HAP-1 (cell line): ENCODE measurements around the gene EIF4EBP2.
A peak's percentile ranks its signal among the peaks of the same experiment; 100 is the strongest.

ENCODE experiments used
- DNase-seq, 2 experiments: peaks; one replicate each; pipeline ENCODE4 v3.0.0-alpha.2; 2016 to 2020; ENCODE audit warnings: low spot score in 2 of 2
- H3K27me3 ChIP-seq: fragments of 250-450 bp; sonication (Bioruptor Pico); 2 replicates; pipeline ENCODE4 v1.5.1; 2020; ENCODE audit warnings: low read depth, mild to moderate bottlenecking, moderate library complexity
- H3K36me3 ChIP-seq: fragments of 250-450 bp; sonication (Bioruptor Pico); replicated peaks from 2 replicates; pipeline ENCODE4 v1.5.1; 2020; ENCODE audit warnings: mild to moderate bottlenecking
- H3K4me1 ChIP-seq: fragments of 250-450 bp; sonication (Bioruptor Pico); 2 replicates; pipeline ENCODE4 v1.5.1; 2020; ENCODE audit warnings: mild to moderate bottlenecking
- H3K4me3 ChIP-seq: fragments of 250-450 bp; sonication (Bioruptor Pico); 2 replicates; pipeline ENCODE4 v1.5.1; 2020; ENCODE audit warnings: mild to moderate bottlenecking, moderate library complexity
- H3K9me3 ChIP-seq: fragments of 250-450 bp; sonication (Bioruptor Pico); 2 replicates; pipeline ENCODE4 v1.5.1; 2020; ENCODE audit warnings: mild to moderate bottlenecking, moderate library complexity
- in situ Hi-C: fragments of 300-500 bp; cut with MboI; formaldehyde crosslinking; loops from 3 replicates; pipeline ENCODE4 v1.14.3; 2020; ENCODE audit warnings: low sequenced_read_pairs, inconsistent platforms, mixed read lengths

EIF4EBP2 gene

DNA sequence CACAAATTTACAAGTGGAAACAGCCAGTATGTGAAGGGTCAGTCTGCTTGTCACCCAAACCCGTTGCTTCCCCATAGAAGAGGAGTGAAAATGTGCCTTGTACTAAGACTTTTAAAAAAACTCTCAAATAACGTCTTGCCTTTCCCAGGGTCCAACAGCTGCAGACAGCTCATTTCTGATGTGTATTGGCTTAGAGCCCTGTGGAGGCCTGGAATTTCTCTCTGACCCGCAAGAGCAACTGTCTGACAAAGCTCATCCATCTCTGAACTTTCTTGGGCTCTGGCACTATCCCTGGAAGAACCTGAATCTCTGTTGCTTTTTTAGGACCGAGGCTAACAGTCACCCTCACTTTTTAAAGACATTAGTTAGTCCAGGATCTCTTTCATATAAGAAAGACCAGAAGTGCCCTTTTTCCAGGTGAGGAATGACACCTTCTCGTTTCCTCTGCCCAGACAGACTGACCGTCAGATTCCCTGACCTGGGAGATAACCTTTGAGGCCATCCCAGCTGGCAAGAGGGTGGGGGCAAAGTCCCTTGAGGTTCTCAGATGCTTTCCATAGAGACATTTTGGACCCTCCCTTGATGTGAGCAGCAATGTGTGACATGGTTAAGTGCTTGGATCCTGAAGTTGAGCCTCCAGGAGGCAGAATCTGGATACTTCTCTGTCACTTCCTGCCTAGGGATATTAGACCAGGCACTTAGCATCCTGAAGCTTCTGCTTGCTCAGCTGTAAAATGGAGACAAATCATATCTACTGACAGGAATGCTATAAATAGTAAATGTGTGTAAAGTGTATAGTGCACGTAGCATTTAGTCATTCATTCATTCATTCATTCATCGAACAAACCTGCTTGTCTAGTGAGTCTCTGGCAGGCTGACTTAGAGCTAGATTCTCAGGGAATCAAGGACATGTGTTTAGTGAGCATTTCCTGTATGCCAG is 42.0 kb downstream of the EIF4EBP2 start:
- no peaks in the 10 kb centered on the region for H3K4me1 ChIP-seq
- peaks cover 15% of the 10 kb centered on the region for H3K27me3 ChIP-seq
- H3K4me3 ChIP-seq: no peak overlapping the region
- in situ Hi-C loops: no loop called here
- DNase-seq: no peak
- H3K36me3 ChIP-seq: no peaks in the 10 kb centered on the region
- no peaks in the 10 kb centered on the region for H3K9me3 ChIP-seq

DNA sequence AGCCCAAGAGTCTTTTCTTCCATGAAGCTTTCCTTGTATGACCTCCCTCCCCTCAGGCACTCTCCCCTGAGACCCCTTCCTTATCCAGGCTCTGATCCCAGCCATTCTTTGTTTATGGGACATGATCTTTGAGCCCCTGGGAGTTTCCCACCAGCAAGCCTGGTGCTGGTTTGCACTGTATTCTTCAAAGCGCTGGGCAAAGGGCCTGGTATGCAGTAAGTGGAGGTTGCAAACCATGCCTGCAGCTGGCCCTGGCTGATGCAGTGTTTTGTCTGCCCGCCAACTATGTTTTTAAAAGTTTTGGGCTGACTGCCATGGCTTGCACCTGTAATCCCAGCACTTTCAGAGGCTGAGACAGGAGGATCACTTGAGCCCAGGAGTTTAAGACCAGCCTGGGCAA is 44.3 kb downstream of the EIF4EBP2 start:
- DNase-seq: no peak
- in situ Hi-C loops: no loop called here
- Histone ChIP-seq H3K4me3 (no peak overlapping the region), H3K27me3 (no peaks in the 10 kb centered on the region), H3K4me1 (no peaks in the 10 kb centered on the region), H3K36me3 (no peaks in the 10 kb centered on the region), H3K9me3 (no peaks in the 10 kb centered on the region)

DNA sequence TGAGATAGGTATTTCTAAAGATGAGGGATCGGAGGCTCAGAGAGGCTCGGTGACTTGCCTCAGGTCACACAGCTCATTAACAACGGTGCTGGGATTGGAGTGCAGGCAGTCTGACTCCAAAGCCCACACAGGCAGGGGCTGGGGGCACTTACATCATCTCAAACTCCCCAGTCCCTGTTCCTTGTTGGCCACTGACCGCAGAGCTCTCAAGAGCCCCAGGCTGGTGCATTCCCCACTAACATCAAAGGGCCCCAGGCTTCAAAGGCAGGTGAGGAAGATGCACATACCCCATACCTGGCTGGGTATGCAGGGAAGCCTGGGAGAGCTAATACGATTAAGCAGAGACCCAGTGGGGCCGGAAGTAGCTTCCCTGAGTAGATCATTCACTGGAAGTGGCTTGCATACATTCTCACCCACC is 51.3 kb downstream of the EIF4EBP2 start:
- Histone ChIP-seq H3K9me3 (no peaks in the 10 kb centered on the region), H3K36me3 (no peaks in the 10 kb centered on the region), H3K4me3 (no peak overlapping the region), H3K27me3 (no peaks in the 10 kb centered on the region), H3K4me1 (peaks cover 10% of the 10 kb centered on the region)
- in situ Hi-C loops: no loop called here
- no peak for DNase-seq

DNA sequence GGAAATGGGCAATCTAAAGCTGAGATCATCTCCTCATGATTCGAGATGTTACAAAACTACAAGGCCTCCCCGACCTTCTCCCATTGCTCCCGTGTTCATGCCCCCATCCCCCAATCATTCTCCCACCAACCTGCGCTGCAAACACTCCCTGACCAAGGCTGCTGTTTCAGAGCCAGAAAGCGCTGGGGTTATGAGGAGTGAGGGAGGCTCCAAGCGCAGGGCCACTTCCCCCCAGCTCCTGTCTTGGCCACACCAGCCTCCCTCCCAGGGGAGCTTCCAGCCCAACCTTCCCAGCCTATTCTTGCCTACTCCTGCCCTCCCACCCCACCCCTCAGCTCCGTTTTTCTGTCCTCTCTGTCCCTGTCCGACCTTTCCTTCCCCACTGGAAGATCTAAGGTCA is 52.2 kb downstream of the EIF4EBP2 start:
- H3K4me1 ChIP-seq: peaks cover 10% of the 10 kb centered on the region
- no peaks in the 10 kb centered on the region for H3K36me3 ChIP-seq
- DNase-seq: no peak
- H3K27me3 ChIP-seq: no peaks in the 10 kb centered on the region
- in situ Hi-C loops: no loop called here
- no peaks in the 10 kb centered on the region for H3K9me3 ChIP-seq
- H3K4me3 ChIP-seq: no peak overlapping the region

DNA sequence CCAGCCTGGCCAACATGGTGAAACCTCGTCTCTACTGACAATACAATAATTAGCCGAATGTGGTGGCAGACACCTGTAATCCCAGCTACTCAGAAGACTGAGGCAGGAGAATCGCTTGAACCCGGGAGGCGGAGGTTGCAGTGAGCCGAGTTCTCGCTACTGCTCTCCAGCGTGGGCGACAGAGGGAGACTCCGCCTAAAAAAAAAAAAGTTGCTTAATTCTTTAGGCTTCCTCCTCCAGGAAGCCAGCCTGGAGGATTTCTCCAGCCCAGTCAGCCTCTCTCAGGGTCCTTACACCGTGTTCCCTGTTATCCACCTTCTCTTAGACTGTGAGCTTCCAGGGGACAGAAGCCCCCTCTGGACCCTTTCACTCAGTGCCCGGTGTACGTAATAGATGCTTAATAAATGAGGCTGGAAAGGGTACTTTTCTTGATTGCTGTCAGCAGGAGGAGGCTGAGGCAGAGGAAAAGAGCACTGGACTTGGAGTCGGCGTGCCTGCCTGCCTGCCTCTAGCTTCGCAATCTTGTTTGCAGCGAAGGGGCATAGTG is 53.9 kb downstream of the EIF4EBP2 start:
- Histone ChIP-seq H3K9me3 (no peaks in the 10 kb centered on the region), H3K36me3 (no peaks in the 10 kb centered on the region), H3K27me3 (no peaks in the 10 kb centered on the region), H3K4me1 (peaks cover 10% of the 10 kb centered on the region), H3K4me3 (no peak overlapping the region)
- in situ Hi-C loops: no loop called here
- DNase-seq: no peak

DNA sequence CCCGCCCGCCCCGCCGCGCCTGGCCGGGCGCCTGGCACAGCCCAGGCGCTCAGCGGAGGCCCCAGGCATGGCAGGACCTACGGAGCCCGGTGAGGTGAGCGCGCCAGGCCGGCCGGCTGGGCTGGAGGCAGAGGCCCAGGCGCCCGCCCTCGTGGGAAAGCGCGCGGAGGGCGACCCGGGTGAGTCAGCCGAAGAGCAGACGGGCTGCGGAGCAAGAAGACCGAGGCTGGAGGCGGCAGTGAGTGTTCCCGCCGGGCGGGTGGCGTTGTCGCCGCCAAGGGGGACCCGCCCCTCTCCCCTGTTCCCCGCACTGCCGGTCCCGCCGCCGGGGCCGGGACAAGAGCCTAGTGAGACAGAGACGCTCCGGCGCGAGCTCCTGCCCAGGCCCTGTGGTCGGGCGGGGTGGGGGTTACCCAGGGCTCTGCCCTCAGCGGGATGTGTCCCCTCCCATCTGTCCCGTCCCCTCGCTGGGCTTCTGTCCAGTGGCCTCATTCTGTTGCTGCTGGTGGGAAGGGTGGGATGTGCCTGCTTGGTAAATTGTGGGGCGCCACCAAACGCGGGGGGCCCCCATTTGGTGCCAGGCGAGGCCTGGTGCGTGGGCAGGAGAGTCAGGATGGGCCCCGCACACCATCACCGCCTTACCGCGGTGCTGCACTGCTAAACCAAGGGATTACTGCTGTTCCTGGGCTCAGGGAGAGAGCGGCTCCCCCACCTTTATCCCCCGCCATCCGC is 54.5 kb downstream of the EIF4EBP2 start:
- Histone ChIP-seq H3K4me1 (peaks cover 10% of the 10 kb centered on the region), H3K27me3 (no peaks in the 10 kb centered on the region), H3K4me3 (no peak overlapping the region), H3K36me3 (no peaks in the 10 kb centered on the region), H3K9me3 (no peaks in the 10 kb centered on the region)
- no peak for DNase-seq
- in situ Hi-C loops: no loop called here

DNA sequence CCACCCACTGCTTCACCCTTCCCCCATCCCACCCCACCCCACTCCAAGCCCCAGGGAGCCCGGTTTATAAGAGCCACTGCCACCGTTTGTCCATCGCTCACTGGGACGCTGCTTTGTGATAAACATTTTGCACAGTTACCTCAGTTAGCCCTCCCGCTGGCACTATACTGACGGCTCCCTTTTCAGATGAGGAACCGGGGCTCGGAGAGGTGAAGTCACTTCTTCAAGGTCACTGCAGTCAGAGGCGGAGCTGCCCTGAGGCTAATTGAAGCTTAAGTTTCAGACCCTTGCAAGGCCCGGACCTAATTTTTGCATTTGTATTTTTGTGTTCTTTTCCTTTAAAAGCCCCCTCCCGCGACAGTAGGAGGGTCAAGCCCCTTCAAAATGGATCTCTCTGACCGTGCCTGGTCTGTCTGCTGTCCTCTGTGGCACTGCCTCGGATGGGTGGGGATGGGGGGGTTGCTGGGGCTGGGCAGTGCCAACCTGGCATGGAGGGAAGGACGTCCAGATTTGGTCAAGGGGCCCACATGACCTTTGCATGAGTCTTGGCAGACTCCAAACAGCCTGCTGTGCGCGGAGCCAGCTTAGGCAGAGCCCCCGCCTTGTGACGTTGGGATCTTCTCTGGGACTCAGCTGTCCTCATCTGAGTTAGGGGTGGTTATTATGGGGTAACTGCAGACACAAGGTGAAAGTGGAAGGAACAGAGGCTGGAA is 55.3 kb downstream of the EIF4EBP2 start:
- H3K4me3 ChIP-seq: no peak overlapping the region
- H3K4me1 ChIP-seq: peaks cover 10% of the 10 kb centered on the region
- H3K27me3 ChIP-seq: no peaks in the 10 kb centered on the region
- no peaks in the 10 kb centered on the region for H3K36me3 ChIP-seq
- in situ Hi-C loops: no loop called here
- peak; percentile 41 to 76 for DNase-seq
- no peaks in the 10 kb centered on the region for H3K9me3 ChIP-seq

DNA sequence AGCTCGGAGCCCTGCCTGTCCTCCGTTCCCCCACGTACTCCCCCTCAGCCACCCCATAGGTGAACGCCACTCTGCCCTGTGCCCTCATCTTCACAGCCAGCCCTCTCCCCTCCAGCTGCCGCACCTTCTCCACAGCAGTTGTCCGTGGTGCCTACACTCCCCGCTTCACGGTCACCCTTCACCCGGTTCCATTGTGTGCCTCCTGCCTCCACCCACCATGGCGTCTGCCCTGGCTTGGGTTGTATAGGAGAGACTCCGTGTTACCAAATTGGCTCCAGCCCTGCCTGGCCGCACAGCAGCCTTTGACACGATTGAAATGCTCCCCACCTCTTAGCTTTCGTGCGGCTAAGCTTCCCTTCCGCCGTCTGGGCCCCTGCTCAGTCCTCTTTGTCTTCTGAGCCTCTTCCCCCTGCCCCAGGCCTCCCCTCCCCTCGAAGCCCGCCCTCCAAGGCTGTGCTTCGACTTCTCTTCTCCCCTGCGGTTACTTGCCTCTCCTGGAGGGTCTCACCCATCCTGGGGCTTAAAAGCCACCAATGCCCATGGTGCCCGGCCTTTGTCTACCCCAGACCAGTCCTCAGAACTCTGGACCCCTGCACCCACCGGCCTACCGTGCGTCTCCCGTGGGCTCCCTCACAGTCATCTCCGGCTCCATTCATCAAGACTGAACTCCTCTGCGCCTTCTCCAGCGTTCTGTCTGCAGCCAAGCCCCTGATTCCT is 56.0 kb downstream of the EIF4EBP2 start:
- Histone ChIP-seq H3K4me1 (peaks cover 10% of the 10 kb centered on the region), H3K9me3 (no peaks in the 10 kb centered on the region), H3K36me3 (no peaks in the 10 kb centered on the region), H3K4me3 (no peak overlapping the region), H3K27me3 (no peaks in the 10 kb centered on the region)
- in situ Hi-C loops: loop anchor here (10.0 kb wide), 1 partner anchor 305 kb away; no protein-coding TSS in a partner anchor
- DNase-seq: no peak

DNA sequence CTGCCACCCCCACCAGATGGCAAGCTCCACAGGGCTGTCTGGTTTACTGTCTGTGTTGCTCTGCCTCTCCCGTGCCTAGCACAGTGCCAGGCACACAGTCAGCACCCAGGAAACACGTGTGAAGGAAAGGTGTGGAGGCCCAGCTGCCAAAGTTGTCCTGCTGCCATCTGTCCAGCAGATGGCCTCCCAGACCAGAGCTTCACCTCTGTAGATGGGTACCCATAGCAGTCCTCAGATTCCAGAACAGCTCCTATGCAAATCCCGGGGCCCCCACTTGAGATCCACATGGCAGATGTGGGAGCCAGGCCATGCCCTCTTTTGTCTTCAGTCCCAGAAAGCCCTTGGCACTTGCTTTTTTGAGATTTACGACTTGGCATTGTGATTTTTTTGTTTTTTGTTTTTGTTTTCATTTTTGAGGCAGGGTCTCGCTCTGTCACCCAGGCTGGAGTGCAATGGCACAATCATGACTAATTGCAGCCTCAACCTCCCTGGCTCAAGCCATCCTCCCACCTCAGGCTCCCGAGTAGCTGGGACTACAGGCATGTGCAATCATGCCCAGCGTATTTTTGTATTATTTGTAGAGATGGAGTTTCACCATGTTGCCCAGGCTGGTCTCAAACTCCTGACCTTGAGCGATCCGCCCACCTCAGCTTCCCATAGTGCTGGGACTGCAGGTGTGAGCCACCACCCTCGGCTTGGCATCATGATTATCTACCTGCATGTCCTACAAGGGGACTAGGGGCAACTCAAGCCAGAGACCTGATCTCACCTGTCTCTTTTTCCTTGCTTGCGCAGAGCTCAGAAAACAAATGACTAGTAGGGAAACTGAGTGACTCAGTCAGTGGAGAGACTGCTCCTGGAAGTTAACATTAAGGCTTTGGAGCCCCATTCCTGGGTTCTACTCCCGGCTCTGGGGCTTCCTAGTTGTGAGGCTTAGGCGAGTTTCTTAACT is 57.7 kb downstream of the EIF4EBP2 start:
- no peaks in the 10 kb centered on the region for H3K27me3 ChIP-seq
- no peaks in the 10 kb centered on the region for H3K36me3 ChIP-seq
- in situ Hi-C loops: loop anchor here (10.0 kb wide), 1 partner anchor 303 kb away; no protein-coding TSS in a partner anchor
- DNase-seq: peak; percentile 29 to 70
- H3K4me1 ChIP-seq: peaks cover 10% of the 10 kb centered on the region
- no peaks in the 10 kb centered on the region for H3K9me3 ChIP-seq
- no peak overlapping the region for H3K4me3 ChIP-seq

DNA sequence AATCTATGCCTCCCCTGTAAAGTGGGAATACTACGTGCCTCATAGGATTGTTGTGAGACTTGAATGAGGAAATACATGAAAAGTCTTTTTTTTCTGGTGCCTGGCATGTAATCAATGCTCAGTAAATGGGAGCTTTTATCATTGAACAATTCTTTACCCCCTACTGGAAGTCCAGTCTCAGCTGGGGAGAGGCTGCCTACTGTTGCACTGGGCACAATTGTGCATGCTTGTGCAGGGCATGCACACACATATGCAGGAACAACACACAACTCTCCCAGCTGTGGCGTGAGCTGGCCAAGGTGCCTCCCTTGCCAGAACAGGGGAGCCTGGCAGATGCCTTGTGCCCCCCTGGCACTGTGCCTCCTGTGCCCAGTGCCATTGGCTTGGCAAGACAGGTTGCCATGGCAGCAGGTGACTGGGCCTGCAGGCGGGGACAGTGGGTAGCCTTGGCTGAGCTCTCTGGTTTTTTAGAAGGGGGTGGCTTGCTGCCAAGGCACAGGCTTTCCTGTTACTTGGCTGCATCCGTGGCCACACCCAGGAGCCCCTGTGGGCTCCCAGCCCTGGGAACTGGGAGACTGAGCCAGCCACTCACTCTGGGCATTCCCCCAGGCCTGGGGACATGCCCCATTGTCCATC is 58.5 kb downstream of the EIF4EBP2 start:
- H3K27me3 ChIP-seq: 0 out of 2 replicates have a peak, but pooled peaks cover under 1% of the 10 kb centered on the region
- in situ Hi-C loops: loop anchor here (10.0 kb wide), 1 partner anchor 302 kb away; no protein-coding TSS in a partner anchor
- no peak for DNase-seq

DNA sequence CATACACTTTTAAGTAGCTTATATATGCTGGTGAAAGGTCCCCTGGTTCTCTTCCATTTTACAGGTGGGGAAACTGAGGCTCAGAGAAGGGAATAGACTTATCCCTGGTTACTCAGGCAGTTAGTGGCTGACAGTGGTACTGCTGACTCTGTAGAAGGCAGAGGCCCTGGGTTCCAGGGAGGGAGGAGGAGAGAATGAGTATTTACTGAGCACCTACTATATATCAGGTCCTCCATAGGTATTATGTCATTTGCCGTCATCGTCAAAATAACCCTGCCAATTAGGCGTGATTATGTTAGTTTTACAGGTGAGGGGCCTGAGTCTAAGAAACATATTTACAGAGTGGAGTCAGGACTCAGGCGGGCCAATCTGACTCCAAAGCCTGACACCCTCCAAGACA is 61.3 kb downstream of the EIF4EBP2 start:
- Histone ChIP-seq H3K4me3 (no peak overlapping the region), H3K9me3 (no peaks in the 10 kb centered on the region), H3K27me3 (0 out of 2 replicates have a peak, but pooled peaks cover 4% of the 10 kb centered on the region), H3K36me3 (no peaks in the 10 kb centered on the region), H3K4me1 (no peaks in the 10 kb centered on the region)
- in situ Hi-C loops: loop anchor here (10.0 kb wide), 1 partner anchor 300 kb away; no protein-coding TSS in a partner anchor
- DNase-seq: no peak

More for the DNA sequence above, 58.5 kb downstream of the EIF4EBP2 start:
- peaks cover 10% of the 10 kb centered on the region for H3K4me1 ChIP-seq
- no peaks in the 10 kb centered on the region for H3K36me3 ChIP-seq
- H3K9me3 ChIP-seq: no peaks in the 10 kb centered on the region
- H3K4me3 ChIP-seq: no peak overlapping the region
